PC-9 (cell line): ENCODE data around the gene MOB3B. TPM values are rescaled to one million over a fixed set of nuclear protein-coding genes. Genes with fewer than 3 reads are reported as not detected.

Experiments used
- BruUV-seq: library from RNA; stranded (reverse); fragments of 400-500 nt; replicated peaks from 2 replicates; lab custom pipeline; 2021; lab: Mats Ljungman, UMichigan
- CTCF ChIA-PET: fragments of 300-600 bp; sonication (Branson Sonifier 250); formaldehyde crosslinking; loops from one replicate; lab custom pipeline; 2022; ENCODE audit warnings: antibody characterized with exemption; lab: Charles Lee
- POLR2A ChIA-PET: fragments of 300-600 bp; sonication (Branson Sonifier 250); formaldehyde crosslinking; loops from one replicate; lab custom pipeline; 2022; ENCODE audit warnings: antibody characterized with exemption; ENCODE audit not compliant: unreplicated experiment; lab: Charles Lee
- DNase-seq, 2 experiments: peaks; one replicate each; pipeline versions ENCODE4 v3.0.0 to v3.0.0-alpha.2; 2015 to 2022; ENCODE audit warnings: mixed read lengths in 1 of 2
- H2AFZ ChIP-seq: fragments of 200-600 bp; sonication (generic); 2 replicates; pipeline ENCODE4 v1.8.1; 2017; ENCODE audit warnings: antibody characterized with exemption
- H3F3A ChIP-seq: fragments of 200-600 bp; sonication (generic); 2 replicates; pipeline ENCODE4 v1.8.1; 2017; ENCODE audit warnings: antibody characterized with exemption, mild to moderate bottlenecking, low read depth; ENCODE audit not compliant: insufficient read depth
- H3K27ac ChIP-seq: fragments of 200-600 bp; sonication (generic); 2 replicates; pipeline ENCODE4 v1.6.1; 2016; ENCODE audit warnings: mixed run types
- H3K27me3 ChIP-seq: fragments of 200-600 bp; sonication (generic); 2 replicates; pipeline ENCODE4 v1.6.1; 2016; ENCODE audit warnings: low read depth, mixed run types; ENCODE audit not compliant: insufficient read depth
- H3K36me3 ChIP-seq: fragments of 200-600 bp; sonication (generic); 2 replicates; pipeline ENCODE4 v1.6.1; 2016; ENCODE audit warnings: low read depth, mixed run types
- H3K4me1 ChIP-seq: fragments of 200-600 bp; sonication (generic); replicated peaks from 2 replicates; pipeline ENCODE4 v1.6.1; 2016; ENCODE audit warnings: mixed run types; ENCODE audit not compliant: insufficient read depth
- H3K4me2 ChIP-seq: fragments of 200-600 bp; sonication (generic); 2 replicates; pipeline ENCODE4 v1.6.1; 2017; ENCODE audit warnings: mixed run types
- H3K4me3 ChIP-seq: fragments of 200-600 bp; sonication (generic); 2 replicates; pipeline ENCODE4 v1.6.1; 2016; ENCODE audit warnings: mixed run types
- H3K79me2 ChIP-seq: fragments of 200-600 bp; sonication (generic); 2 replicates; pipeline ENCODE4 v1.6.1; 2017; ENCODE audit warnings: low read depth, mixed run types
- H3K9me2 ChIP-seq: fragments of 200-600 bp; sonication (generic); 2 replicates; pipeline ENCODE4 v1.8.1; 2017; ENCODE audit warnings: mild to moderate bottlenecking; ENCODE audit not compliant: insufficient read depth
- H3K9me3 ChIP-seq: fragments of 200-600 bp; sonication (generic); 2 replicates; pipeline ENCODE4 v1.8.1; 2016; ENCODE audit warnings: low read depth; ENCODE audit not compliant: insufficient read depth
- H4K20me1 ChIP-seq: fragments of 200-600 bp; sonication (generic); 2 replicates; pipeline ENCODE4 v1.8.1; 2017; ENCODE audit not compliant: insufficient read depth
- EZH2 ChIP-seq: fragments of 200-600 bp; sonication (generic); IDR thresholded peaks from 2 replicates; pipeline ENCODE4 v1.8.0; 2017; ENCODE audit warnings: antibody characterized with exemption, low read depth
- intact Hi-C: fragments of 100-400 bp; cut with micrococcal nuclease; formaldehyde crosslinking; loops from one replicate; pipeline ENCODE4 v1.10.0; 2022; ENCODE audit not compliant: unreplicated experiment
- total RNA-seq: library from RNA; stranded (reverse); gene quantifications from 2 replicates; pipeline ENCODE4 v1.2.3, GENCODE V29; 2021
- TF ChIP-seq, protein P1 (sequence below): fragments of 200-600 bp; sonication (generic); conservative IDR thresholded peaks from 2 replicates; pipeline ENCODE4 v1.6.1; 2017; ENCODE audit warnings: mixed run types, antibody characterized with exemption, mild to moderate bottlenecking, moderate library complexity

MOB3B gene
- total RNA-seq, 1 experiment from 2014 or later, result 4.4 TPM

DNA sequence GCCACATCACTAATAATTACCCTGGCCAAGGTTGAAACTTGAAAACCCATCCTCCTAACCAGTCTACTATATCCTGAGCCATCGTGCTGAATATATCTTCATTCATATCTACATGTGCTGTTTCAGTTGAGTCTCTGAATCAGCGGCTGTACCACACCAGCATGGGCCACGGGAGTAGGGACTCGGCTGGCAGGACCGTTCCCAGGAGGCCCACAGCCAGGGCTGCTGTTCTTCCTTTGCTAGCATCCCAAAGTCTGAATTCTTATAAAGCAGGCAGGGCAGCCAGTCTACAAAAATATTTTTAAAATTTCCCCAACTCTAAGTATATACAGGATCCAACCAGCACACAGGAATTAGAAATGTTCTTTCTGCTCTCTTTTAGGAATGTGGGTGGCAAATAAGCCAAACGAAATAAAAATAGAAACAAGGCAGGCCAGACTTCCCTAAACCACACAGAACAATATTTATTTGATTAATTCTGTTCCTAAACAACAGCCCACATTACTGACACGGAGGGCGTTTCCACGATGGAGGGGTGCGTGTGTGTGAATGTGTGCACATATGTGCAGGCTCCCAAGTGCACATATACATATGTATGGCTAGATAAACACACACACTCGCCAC is 189.8 kb downstream of the MOB3B start:
- Histone ChIP-seq H3K9me2 (no peaks in the 10 kb centered on the region), H3K36me3 (no peaks in the 10 kb centered on the region), H3F3A (no peaks in the 10 kb centered on the region), H3K4me1 (no peaks in the 10 kb centered on the region), H3K27ac (no peak overlapping the region), H3K4me2 (no peak overlapping the region), H2AFZ (no peak overlapping the region), H3K4me3 (no peak overlapping the region), H3K9me3 (no peaks in the 10 kb centered on the region), H4K20me1 (no peaks in the 10 kb centered on the region), H3K27me3 (no peaks in the 10 kb centered on the region), H3K79me2 (no peaks in the 10 kb centered on the region)
- CTCF ChIA-PET, result no interaction called here
- TF ChIP-seq, protein P1, sequence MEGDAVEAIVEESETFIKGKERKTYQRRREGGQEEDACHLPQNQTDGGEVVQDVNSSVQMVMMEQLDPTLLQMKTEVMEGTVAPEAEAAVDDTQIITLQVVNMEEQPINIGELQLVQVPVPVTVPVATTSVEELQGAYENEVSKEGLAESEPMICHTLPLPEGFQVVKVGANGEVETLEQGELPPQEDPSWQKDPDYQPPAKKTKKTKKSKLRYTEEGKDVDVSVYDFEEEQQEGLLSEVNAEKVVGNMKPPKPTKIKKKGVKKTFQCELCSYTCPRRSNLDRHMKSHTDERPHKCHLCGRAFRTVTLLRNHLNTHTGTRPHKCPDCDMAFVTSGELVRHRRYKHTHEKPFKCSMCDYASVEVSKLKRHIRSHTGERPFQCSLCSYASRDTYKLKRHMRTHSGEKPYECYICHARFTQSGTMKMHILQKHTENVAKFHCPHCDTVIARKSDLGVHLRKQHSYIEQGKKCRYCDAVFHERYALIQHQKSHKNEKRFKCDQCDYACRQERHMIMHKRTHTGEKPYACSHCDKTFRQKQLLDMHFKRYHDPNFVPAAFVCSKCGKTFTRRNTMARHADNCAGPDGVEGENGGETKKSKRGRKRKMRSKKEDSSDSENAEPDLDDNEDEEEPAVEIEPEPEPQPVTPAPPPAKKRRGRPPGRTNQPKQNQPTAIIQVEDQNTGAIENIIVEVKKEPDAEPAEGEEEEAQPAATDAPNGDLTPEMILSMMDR, result no peak
- TF ChIP-seq EZH2, result no peak
- no peak for DNase-seq
- POLR2A ChIA-PET, result no interaction called here
- intact Hi-C loops, result loop anchor here (10.0 kb wide), 2 partner anchors 85 to 335 kb away; no protein-coding TSS in a partner anchor
- BruUV-seq, result no TSS peak

GRCh38 chr9:27338527-27338903 is 191.1 kb downstream of the MOB3B start:
- Histone ChIP-seq H3K27ac (no peak overlapping the region), H4K20me1 (no peaks in the 10 kb centered on the region), H3K9me2 (no peaks in the 10 kb centered on the region), H3K79me2 (no peaks in the 10 kb centered on the region), H3K4me3 (no peak overlapping the region), H3K9me3 (no peaks in the 10 kb centered on the region), H3K27me3 (no peaks in the 10 kb centered on the region), H3K4me1 (no peaks in the 10 kb centered on the region), H3K4me2 (no peak overlapping the region), H3F3A (no peaks in the 10 kb centered on the region), H2AFZ (no peak overlapping the region), H3K36me3 (no peaks in the 10 kb centered on the region)
- DNase-seq, result no peak
- POLR2A ChIA-PET, result no interaction called here
- intact Hi-C loops, result loop anchor here (10.0 kb wide), 2 partner anchors 86 to 336 kb away; no protein-coding TSS in a partner anchor
- TF ChIP-seq, protein P1, result no peak
- no peak for TF ChIP-seq EZH2
- no TSS peak for BruUV-seq
- CTCF ChIA-PET, result no interaction called here

DNA sequence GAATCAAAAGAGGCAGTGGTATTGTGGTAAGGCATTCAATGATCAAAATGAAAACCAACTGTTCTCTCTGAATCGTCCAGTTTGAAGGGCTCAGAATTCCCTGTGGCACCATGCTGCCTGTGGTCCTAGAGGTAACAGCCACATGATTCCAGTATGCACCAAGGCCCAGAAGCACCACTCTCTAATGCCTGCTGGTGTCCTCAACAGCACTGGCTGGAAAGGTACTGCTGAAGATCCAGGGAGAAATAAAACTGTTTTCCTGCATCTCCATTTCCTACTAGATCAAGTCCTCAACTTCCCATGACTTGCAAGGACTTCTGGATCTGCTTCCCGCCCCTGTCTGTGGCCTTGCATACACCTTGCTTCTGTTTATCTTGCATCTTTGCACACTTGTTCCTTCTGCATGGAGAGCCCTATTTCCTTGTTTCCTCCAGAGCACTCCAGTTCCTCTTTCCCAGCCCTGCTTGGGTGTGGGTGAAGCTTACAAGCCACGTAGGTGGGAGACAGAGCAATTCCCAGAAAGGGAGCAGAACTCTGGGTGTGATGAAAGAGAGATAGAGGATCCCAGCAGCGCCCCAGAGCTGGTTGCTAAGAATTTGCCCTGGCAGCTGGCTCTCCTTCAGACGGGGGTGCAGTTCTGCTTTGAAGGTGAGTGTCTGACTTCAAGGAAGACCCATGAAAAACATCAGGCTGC is 191.6 kb downstream of the MOB3B start:
- no TSS peak for BruUV-seq
- H3K4me1 ChIP-seq, result 0 out of 2 replicates have a peak, but pooled peaks cover 3% of the 10 kb centered on the region
- POLR2A ChIA-PET, result no interaction called here
- H3F3A ChIP-seq, result no peaks in the 10 kb centered on the region
- H3K79me2 ChIP-seq, result no peaks in the 10 kb centered on the region
- intact Hi-C loops, result loop anchor here (10.0 kb wide), 2 partner anchors 87 to 337 kb away; no protein-coding TSS in a partner anchor
- H3K9me3 ChIP-seq, result no peaks in the 10 kb centered on the region
- no peaks in the 10 kb centered on the region for H3K36me3 ChIP-seq
- TF ChIP-seq, protein P1, result no peak
- no peak for TF ChIP-seq EZH2
- no peak for DNase-seq
- no peak overlapping the region for H3K27ac ChIP-seq
- no peak overlapping the region for H2AFZ ChIP-seq
- H3K27me3 ChIP-seq, result no peaks in the 10 kb centered on the region
- H3K9me2 ChIP-seq, result no peaks in the 10 kb centered on the region
- no peak overlapping the region for H3K4me2 ChIP-seq
- H3K4me3 ChIP-seq, result no peak overlapping the region
- no peaks in the 10 kb centered on the region for H4K20me1 ChIP-seq
- CTCF ChIA-PET, result no interaction called here
